GM12872 (cell line): ENCODE data around the gene ATF6B.

ENCODE experiments used
- TF ChIP-seq, protein P1 (sequence below): IDR thresholded peaks from 3 replicates; pipeline ENCODE4 v1.5.1; 2011; ENCODE audit warnings: low read depth, mild to moderate bottlenecking, low read length, moderate library complexity; ENCODE audit not compliant: insufficient read depth

The ATF6B gene

DNA sequence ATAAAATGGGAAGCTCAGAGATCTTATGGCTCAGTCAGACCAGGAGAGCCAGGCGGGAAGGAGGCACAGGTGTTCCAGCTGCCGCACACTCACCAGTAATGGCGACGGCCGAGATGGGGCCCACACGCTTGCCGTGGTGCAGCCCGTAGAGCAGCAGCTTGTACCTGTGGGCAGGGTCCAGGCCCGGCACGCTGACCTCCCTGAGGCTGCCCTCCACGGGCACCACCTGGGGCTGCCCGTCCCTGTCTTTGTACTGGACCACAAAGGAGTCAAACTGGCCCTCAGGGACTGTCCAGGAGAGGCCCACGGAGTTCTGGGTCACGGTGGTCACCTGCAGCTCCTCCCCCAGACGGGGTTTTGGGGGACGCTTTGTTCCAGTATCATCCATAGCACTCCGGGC is 58.6 kb downstream of the ATF6B start:
- TF ChIP-seq, protein P1, sequence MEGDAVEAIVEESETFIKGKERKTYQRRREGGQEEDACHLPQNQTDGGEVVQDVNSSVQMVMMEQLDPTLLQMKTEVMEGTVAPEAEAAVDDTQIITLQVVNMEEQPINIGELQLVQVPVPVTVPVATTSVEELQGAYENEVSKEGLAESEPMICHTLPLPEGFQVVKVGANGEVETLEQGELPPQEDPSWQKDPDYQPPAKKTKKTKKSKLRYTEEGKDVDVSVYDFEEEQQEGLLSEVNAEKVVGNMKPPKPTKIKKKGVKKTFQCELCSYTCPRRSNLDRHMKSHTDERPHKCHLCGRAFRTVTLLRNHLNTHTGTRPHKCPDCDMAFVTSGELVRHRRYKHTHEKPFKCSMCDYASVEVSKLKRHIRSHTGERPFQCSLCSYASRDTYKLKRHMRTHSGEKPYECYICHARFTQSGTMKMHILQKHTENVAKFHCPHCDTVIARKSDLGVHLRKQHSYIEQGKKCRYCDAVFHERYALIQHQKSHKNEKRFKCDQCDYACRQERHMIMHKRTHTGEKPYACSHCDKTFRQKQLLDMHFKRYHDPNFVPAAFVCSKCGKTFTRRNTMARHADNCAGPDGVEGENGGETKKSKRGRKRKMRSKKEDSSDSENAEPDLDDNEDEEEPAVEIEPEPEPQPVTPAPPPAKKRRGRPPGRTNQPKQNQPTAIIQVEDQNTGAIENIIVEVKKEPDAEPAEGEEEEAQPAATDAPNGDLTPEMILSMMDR, result no peak

- TF ChIP-seq, protein P1, result no peak
Observed at GRCh38 chr6:32068867-32069266, 59.2 kb downstream of the ATF6B start.
